Retina (tissue), 1 donor: ENCODE data around the gene PCDHGA4.
A peak's percentile ranks its signal among the peaks of the same experiment; 100 is the strongest.
"Not testable (repeated sequence)": the region's sequence is repeated elsewhere in the genome, so short reads cannot be mapped to it uniquely, and the experiment has no call there.

Experiments
- DNase-seq: peaks from one replicate; pipeline ENCODE4 v3.0.0-alpha.2; 2016

The PCDHGA4 gene

GRCh38 chr5:141354900-141355469, at the start of gene PCDHGA4:
Gene PCDHGA4 (plus strand): TSS chr5:141355021. CDS start chr5:141355108, 87 bp downstream.
- DNase-seq = no peak

GRCh38 chr5:141306630-141307029, 48.2 kb upstream of the PCDHGA4 start:
- DNase-seq = no peak

DNA sequence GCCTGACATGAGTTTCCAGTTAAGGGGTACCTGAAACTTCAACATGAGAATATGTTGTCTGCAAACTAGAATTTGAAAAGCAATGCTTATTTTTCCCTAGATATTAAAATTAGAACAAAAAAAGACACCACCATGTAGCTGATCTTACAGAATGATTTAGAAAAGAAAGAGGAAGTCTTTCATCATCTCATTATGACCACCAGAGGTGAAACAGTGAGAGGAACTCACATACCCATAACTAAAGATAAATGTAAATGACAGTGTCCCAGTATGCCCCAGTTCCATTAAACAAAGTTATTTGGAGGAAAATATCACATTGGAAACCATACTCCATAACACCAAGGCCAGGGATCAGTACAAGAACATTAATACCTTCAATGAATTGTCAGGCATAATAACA, 41.1 kb upstream of the PCDHGA4 start:
- DNase-seq = no peak

- not testable (repeated sequence) for DNase-seq
Observed at GRCh38 chr5:141316963-141317362, 37.9 kb upstream of the PCDHGA4 start.

- DNase-seq = no peak
Observed at GRCh38 chr5:141319202-141319601, 35.6 kb upstream of the PCDHGA4 start.

DNA sequence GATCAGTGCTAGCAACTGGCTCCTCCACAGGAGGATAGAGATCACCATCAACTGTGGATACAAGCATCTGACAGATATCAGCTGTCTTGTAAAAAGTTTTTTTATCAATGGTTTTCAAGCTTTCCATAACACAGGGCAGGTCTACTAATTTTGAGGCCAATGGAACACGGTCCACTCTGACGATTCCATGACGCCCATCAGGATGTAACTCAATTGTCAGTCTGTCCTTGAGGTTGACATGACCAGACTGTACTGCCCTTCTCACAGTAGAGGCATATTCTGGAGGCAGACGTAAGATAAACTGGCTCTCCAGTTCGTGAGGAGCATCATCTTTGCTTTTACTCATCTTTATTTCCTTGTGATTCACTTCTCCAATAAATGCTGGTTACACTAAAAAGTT, 35.1 kb upstream of the PCDHGA4 start:
- DNase-seq = no peak

- peak; percentile 98 for DNase-seq
Observed at GRCh38 chr5:141320225-141321169, 34.3 kb upstream of the PCDHGA4 start, which contains the start of gene TAF7. Gene TAF7 (minus strand): TSS chr5:141320784. CDS start chr5:141320044, 740 bp downstream.

DNA sequence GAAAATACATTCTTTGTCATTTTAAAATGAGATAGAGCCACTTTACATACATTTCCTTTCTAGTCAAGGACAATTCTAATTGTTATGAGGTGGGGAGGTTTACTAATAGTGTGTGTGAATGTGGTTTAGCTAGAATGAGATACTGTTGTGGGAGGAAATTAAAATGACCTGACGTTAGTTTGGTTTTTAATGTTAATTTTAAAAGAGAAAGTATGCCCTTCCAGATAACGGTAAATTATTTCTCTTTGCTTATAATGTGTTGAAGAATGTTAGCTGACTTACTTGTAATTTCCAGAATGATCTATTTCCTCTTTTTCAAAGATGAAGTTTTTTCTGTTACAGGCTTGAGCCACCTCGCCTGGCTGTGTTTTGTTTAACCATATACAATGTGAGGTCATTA, 32.6 kb upstream of the PCDHGA4 start:
- no peak for DNase-seq

DNA sequence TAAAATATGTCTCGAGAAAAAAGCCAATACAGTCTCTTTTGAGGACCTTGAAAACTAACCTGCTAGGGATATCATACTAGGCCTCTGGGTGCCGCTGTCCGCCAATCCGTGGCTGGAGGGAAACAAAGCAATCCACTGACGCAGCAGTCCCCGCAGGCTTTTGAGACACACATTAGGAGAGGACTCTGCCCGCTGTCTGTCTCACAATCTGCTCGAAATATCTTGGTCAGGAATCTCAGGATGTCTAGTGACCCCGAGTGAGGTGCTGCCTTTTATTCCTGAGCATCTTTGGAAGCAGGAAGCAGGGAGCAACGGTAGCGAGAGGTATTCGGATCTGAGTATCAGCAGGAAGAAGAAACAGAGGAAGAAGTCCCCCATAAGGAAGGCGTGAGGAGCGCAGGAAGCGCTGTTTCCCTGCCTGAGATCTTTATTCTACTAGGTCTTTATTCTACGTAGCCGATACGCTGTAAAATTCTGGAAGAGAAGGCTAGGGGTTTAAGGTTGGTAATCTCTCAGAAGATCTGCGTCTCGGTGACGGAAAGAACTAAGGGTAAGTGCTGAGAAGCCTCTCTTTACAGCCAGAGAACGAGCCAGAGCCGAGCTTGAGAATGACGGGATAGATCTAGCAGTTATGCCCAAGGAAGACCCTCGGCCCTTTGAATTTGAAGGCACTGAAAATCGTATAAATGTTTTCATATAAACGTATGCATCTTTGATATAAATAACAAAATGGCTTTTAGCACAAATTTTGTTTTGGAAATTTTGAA, 28.6 kb upstream of the PCDHGA4 start:
- peak; percentile 44 for DNase-seq

DNA sequence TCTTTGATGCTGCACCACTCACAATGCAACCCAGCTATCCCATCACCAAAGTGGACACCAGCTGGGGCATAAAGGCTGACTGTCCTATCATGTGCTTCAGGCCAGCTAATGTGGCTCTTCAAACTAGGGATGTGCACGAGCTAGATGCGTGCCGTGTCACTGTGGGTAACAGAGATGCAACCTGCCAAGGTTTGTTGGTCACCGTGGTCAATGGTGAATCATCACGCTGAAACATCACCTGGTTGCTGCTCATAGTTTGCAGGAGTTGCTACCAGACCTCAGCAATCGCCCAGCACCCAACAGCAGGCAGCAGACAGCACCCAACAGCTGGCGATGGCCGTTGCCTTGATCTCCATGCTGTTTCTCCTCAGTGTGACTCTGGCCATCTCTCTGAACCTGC, 26.6 kb upstream of the PCDHGA4 start:
- DNase-seq = no peak

- DNase-seq = no peak
Observed at GRCh38 chr5:141330299-141331080, 24.3 kb upstream of the PCDHGA4 start, which contains the start of gene PCDHGA1. Gene PCDHGA1 (plus strand): TSS chr5:141330514.

GRCh38 chr5:141332571-141332970, 22.2 kb upstream of the PCDHGA4 start:
- not testable (repeated sequence) for DNase-seq

DNA sequence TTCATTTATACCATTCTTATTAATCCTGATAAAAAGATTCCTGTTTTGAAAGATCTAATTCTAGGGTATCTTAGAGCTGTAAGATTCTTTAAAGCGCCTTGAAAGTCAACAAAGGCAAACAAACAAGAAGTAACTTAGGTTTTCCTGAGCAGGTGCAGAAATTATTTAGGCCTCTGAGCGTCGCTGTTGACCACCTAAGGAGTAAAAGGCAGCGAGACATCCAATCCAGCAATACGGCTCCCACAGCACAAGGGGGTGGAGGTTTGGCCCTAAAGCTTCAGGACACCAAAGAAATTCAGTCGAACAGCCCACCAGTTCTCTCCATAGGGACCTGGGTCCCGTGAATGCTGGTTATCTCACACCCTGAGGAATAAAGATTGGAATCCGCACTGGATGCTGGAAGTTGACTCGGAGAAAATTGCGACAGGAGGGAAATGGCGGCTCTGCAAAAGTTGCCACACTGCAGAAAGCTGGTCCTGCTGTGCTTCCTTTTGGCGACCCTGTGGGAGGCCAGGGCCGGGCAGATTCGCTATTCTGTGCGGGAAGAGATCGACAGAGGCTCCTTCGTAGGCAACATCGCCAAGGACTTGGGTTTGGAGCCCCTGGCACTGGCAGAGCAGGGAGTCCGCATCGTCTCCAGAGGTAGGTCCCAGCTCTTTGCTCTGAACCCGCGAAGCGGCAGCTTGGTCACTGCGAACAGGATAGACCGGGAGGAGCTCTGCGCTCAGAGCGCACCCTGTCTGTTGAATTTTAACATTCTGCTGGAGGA, 16.1 kb upstream of the PCDHGA4 start, which contains the start of gene PCDHGA2:
Gene PCDHGA2 (plus strand): TSS at position 223 of the 769 bp plus-strand sequence.
- peak; percentile 60 for DNase-seq

GRCh38 chr5:141340781-141341354, 14.0 kb upstream of the PCDHGA4 start:
- not testable (repeated sequence) for DNase-seq

DNA sequence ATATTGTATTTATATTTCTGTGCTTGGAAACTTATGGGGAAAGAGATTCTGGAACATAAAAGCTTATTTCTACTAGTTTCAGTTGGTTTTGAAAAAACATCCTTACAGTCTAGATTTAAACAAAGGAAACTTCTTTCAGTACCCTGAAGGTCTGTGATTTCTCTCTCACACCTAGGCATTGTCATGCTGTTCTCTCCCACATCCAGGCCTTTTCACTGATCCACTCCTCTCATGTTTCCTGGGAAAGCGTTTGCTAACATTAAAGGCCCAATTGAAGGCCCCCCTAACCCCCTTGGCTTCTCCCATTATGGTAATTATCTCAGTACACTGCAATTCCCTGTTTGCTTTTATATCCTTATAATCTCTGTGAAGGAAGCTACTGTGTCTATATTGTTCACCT, 12.0 kb upstream of the PCDHGA4 start:
- no peak for DNase-seq

DNA sequence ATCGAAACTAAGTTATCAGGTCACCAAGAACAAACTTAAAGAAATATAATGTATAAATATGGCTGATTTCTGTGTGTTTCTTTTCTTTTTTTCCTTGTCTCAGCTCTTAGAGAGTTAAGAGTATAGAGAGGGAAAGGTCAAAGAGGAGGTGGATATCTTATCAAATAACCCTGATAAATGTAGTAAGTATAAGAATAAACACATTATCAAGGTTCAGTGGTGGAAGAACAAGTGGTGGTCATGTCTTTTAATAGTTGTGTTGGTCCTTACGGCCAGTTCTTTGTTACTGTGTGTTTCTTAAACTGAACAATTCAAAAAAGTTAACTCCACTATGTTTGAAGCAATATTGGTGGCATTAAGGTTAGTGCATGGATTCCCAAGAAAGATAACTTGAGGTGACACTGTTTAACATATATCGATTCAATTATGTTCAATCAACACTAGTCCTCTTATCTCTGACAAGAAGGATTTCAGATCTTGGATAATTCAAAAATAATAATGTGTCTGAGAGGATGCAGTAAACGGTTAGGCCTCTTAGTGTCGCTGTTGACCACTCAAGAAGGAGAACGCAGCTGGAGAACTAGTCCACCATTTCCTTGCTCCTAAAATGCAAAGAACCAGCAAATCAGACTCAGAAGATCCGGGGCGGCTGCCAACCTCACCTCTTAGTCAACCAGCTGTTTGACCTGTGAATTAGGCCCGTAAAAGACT, 11.4 kb upstream of the PCDHGA4 start, which contains the start of gene PCDHGA3:
Gene PCDHGA3 (plus strand): TSS at position 588 of the 711 bp plus-strand sequence. CDS start 205 bp downstream, outside the sequence.
- peak; percentile 37 for DNase-seq

DNA sequence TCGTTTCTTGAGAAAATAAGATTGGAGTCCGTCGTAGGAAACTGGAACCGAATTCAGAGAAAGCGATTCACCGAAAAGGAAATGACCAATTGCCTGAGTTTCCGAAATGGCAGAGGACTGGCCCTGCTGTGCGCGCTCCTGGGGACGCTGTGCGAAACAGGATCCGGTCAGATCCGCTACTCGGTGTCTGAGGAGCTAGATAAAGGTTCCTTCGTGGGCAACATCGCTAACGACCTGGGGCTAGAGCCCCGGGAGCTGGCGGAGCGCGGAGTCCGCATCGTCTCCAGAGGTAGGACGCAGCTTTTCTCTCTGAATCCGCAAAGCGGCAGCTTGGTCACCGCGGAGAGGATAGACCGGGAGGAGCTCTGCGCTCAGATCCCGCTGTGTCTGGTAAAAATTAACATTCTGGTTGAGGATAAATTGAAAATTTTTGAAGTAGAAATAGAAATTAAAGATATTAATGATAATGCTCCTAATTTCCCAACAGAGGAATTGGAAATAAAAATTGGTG, 10.8 kb upstream of the PCDHGA4 start:
- no peak for DNase-seq

GRCh38 chr5:141345327-141345726, 9.5 kb upstream of the PCDHGA4 start:
- no peak for DNase-seq

- not testable (repeated sequence) for DNase-seq
Observed at GRCh38 chr5:141346017-141346416, 8.8 kb upstream of the PCDHGA4 start.
